Activated naive CD4-positive, alpha-beta T cell treated with Interleukin-2 at 50 U/mL for 16 hours (primary cell): ENCODE results near the gene CHST14.
A peak's percentile ranks its signal among the peaks of the same experiment; 100 is the strongest.

Experiments
- DNase-seq: peaks from one replicate; pipeline ENCODE4 v3.0.0-alpha.2; 2020

CHST14 gene

GRCh38 chr15:40464595-40465185 lies 6.1 kb upstream of the CHST14 start:
- DNase-seq: no peak

GRCh38 chr15:40465939-40466338 lies 4.8 kb upstream of the CHST14 start:
- DNase-seq: no peak

- DNase-seq: no peak
Observed at GRCh38 chr15:40466426-40467260, 4.1 kb upstream of the CHST14 start.

GRCh38 chr15:40467261-40467615 lies 3.5 kb upstream of the CHST14 start:
- no peak for DNase-seq

- DNase-seq: no peak
Observed at GRCh38 chr15:40468898-40469331, 1.9 kb upstream of the CHST14 start.

- no peak for DNase-seq
Observed at GRCh38 chr15:40469776-40470390, 901 bp upstream of the CHST14 start.

- DNase-seq: peak; percentile 22
Observed at GRCh38 chr15:40471105-40471807, 472 bp downstream of the CHST14 start.

- no peak for DNase-seq
Observed at GRCh38 chr15:40471808-40472150, 995 bp downstream of the CHST14 start.

GRCh38 chr15:40472171-40472727 lies 1.5 kb downstream of the CHST14 start:
- DNase-seq: no peak

GRCh38 chr15:40474581-40474980 lies 3.8 kb downstream of the CHST14 start:
- DNase-seq: no peak

- DNase-seq: no peak
Observed at GRCh38 chr15:40477642-40478327, 7.0 kb downstream of the CHST14 start.

GRCh38 chr15:40479024-40479423 lies 8.2 kb downstream of the CHST14 start:
- no peak for DNase-seq

GRCh38 chr15:40481341-40482074 lies 10.7 kb downstream of the CHST14 start:
- no peak for DNase-seq

- no peak for DNase-seq
Observed at GRCh38 chr15:40483919-40484318, 13.1 kb downstream of the CHST14 start.

- no peak for DNase-seq
Observed at GRCh38 chr15:40486066-40486770, 15.4 kb downstream of the CHST14 start.

GRCh38 chr15:40487816-40488682 lies 17.3 kb downstream of the CHST14 start:
- DNase-seq: no peak

GRCh38 chr15:40489274-40490175 lies 18.7 kb downstream of the CHST14 start:
- no peak for DNase-seq

- peak; percentile 71 for DNase-seq
Observed at GRCh38 chr15:40493089-40493840, 22.5 kb downstream of the CHST14 start.
